ENCODE results near the gene EPB41L4B. TPM values are rescaled to one million over a fixed set of nuclear protein-coding genes. Genes with fewer than 3 reads are reported as not detected.
A peak's percentile ranks its signal among the peaks of the same experiment; 100 is the strongest.

Gene EPB41L4B
- total and polyA plus RNA-seq, 2 of the 13 experiments (the other 11 are each of a cell fraction or from before 2014, with no cell fraction given) = 17.6 to 22.1 TPM

GRCh38 chr9:109277451-109277850 is 43.4 kb downstream of the EPB41L4B start (continued):
- TF ChIP-seq ZNF781 (CRISPR knock-in tag; IDR thresholded peaks at IDR 0.05; ENCODE audit: borderline replicate concordance, not compliant biosample characterization) (no peak), ZIK1 (CRISPR knock-in tag; IDR thresholded peaks at IDR 0.05; ENCODE audit: borderline replicate concordance, low read depth) (no peak), BORCS8-MEF2B (CRISPR knock-in tag; IDR thresholded peaks at IDR 0.05) (no peak), ZNF496 (CRISPR knock-in tag; IDR thresholded peaks at IDR 0.05; ENCODE audit: insufficient replicate concordance) (no peak), ZNF30 (CRISPR knock-in tag; IDR thresholded peaks at IDR 0.05) (no peak), ZNF292 (CRISPR knock-in tag; IDR thresholded peaks at IDR 0.05; ENCODE audit: borderline replicate concordance, low read depth) (0 out of 2 replicates have a peak, but pooled peaks have one; percentile 48), JUN (CRISPR knock-in tag; IDR thresholded peaks at IDR 0.05) (no peak), GFI1 (CRISPR knock-in tag; IDR thresholded peaks at IDR 0.05; ENCODE audit: borderline replicate concordance) (no peak; the same call in 1 of the 2 replicates), TAF15 (IDR thresholded peaks at IDR 0.05; ENCODE audit: low read depth, low read length, poor library complexity, severe bottlenecking) (no peak), KDM5B (CRISPR knock-in tag; IDR thresholded peaks at IDR 0.05; ENCODE audit: borderline replicate concordance) (no peak), ATF7 (IDR thresholded peaks at IDR 0.05) (no peak), ATF7 (CRISPR knock-in tag; IDR thresholded peaks at IDR 0.05) (no peak), ZKSCAN5 (CRISPR knock-in tag; IDR thresholded peaks at IDR 0.05) (no peak), BRCA1 (CRISPR knock-in tag; IDR thresholded peaks at IDR 0.05) (no peak), NFAT5 (CRISPR knock-in tag; IDR thresholded peaks at IDR 0.05) (no peak), CHD4 (IDR thresholded peaks at IDR 0.05; ENCODE audit: borderline replicate concordance, low read length) (no peak)
- TF ChIP-seq, protein P1, sequence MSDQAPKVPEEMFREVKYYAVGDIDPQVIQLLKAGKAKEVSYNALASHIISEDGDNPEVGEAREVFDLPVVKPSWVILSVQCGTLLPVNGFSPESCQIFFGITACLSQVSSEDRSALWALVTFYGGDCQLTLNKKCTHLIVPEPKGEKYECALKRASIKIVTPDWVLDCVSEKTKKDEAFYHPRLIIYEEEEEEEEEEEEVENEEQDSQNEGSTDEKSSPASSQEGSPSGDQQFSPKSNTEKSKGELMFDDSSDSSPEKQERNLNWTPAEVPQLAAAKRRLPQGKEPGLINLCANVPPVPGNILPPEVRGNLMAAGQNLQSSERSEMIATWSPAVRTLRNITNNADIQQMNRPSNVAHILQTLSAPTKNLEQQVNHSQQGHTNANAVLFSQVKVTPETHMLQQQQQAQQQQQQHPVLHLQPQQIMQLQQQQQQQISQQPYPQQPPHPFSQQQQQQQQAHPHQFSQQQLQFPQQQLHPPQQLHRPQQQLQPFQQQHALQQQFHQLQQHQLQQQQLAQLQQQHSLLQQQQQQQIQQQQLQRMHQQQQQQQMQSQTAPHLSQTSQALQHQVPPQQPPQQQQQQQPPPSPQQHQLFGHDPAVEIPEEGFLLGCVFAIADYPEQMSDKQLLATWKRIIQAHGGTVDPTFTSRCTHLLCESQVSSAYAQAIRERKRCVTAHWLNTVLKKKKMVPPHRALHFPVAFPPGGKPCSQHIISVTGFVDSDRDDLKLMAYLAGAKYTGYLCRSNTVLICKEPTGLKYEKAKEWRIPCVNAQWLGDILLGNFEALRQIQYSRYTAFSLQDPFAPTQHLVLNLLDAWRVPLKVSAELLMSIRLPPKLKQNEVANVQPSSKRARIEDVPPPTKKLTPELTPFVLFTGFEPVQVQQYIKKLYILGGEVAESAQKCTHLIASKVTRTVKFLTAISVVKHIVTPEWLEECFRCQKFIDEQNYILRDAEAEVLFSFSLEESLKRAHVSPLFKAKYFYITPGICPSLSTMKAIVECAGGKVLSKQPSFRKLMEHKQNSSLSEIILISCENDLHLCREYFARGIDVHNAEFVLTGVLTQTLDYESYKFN (CRISPR knock-in tag; conservative IDR thresholded peaks at IDR 0.05) = peak; percentile 78
- TF ChIP-seq, protein P2, sequence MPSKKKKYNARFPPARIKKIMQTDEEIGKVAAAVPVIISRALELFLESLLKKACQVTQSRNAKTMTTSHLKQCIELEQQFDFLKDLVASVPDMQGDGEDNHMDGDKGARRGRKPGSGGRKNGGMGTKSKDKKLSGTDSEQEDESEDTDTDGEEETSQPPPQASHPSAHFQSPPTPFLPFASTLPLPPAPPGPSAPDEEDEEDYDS (CRISPR knock-in tag; IDR thresholded peaks at IDR 0.05) = no peak
- TF ChIP-seq, protein P3, sequence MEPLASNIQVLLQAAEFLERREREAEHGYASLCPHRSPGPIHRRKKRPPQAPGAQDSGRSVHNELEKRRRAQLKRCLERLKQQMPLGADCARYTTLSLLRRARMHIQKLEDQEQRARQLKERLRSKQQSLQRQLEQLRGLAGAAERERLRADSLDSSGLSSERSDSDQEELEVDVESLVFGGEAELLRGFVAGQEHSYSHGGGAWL (CRISPR knock-in tag; IDR thresholded peaks at IDR 0.05) = peak; percentile 40; the same call in 1 of the 2 replicates

Data from HepG2 (cell line).